OCI-LY7 (cell line): ENCODE data around the gene RXFP1.

ENCODE experiments used
- CTCF ChIP-seq: fragments of 200-600 bp; sonication (generic); conservative IDR thresholded peaks from 2 replicates; pipeline ENCODE4 v1.5.1; 2014; ENCODE audit warnings: mild to moderate bottlenecking, antibody characterized with exemption, low read length, moderate library complexity, mixed read lengths
- EZH2phosphoT487 ChIP-seq: fragments of 200-600 bp; sonication (generic); IDR thresholded peaks from 2 replicates; pipeline ENCODE4 v1.6.1; 2018; ENCODE audit warnings: low read depth, borderline replicate concordance, mild to moderate bottlenecking, mixed run types, antibody characterized with exemption, low read length, moderate library complexity, mixed read lengths

GRCh38 chr4:158541506-158541905 is 19.8 kb downstream of the RXFP1 start:
- TF ChIP-seq CTCF (no peak), EZH2phosphoT487 (no peak)
